OCI-LY1 (cell line): Measurements from ENCODE around the gene BABAM2.

ENCODE experiments used
- H2AFZ ChIP-seq: fragments of 200-600 bp; sonication (generic), shearing (Covaris generic); 2 replicates; pipeline ENCODE4 v1.6.0; 2014; ENCODE audit warnings: antibody characterized with exemption, mild to moderate bottlenecking, low read length
- H3F3A ChIP-seq: fragments of 200-600 bp; sonication (generic), shearing (Covaris generic); 2 replicates; pipeline ENCODE4 v1.6.0; 2014; ENCODE audit warnings: mild to moderate bottlenecking, antibody characterized with exemption, low read length, moderate library complexity; ENCODE audit not compliant: insufficient read depth
- H3K27ac ChIP-seq: fragments of 200-600 bp; sonication (generic); 2 replicates; pipeline ENCODE4 v1.5.1; 2014; ENCODE audit warnings: low read length, mixed run types, mild to moderate bottlenecking, low read depth; ENCODE audit not compliant: poor library complexity, severe bottlenecking
- H3K27me3 ChIP-seq: fragments of 200-600 bp; sonication (generic); 2 replicates; pipeline ENCODE4 v1.6.0; 2014; ENCODE audit warnings: antibody characterized with exemption, mild to moderate bottlenecking, low read length, moderate library complexity; ENCODE audit not compliant: insufficient read depth
- H3K36me3 ChIP-seq: fragments of 200-600 bp; sonication (generic); 2 replicates; pipeline ENCODE4 v1.6.1; 2014; ENCODE audit warnings: mild to moderate bottlenecking, antibody characterized with exemption, low read length, moderate library complexity, mixed read lengths; ENCODE audit not compliant: insufficient read depth
- H3K4me1 ChIP-seq: fragments of 200-600 bp; sonication (generic); 2 replicates; pipeline ENCODE4 v1.5.1; 2014; ENCODE audit warnings: mild to moderate bottlenecking, low read length, moderate library complexity; ENCODE audit not compliant: insufficient read depth, severe bottlenecking
- H3K4me2 ChIP-seq: fragments of 200-600 bp; sonication (generic), shearing (Covaris generic); 2 replicates; pipeline ENCODE4 v1.6.1; 2014; ENCODE audit warnings: low read length
- H3K4me3 ChIP-seq: fragments of 200-600 bp; sonication (generic); 2 replicates; pipeline ENCODE4 v1.5.1; 2014; ENCODE audit warnings: low read length, low read depth, mild to moderate bottlenecking, mixed read lengths; ENCODE audit not compliant: poor library complexity, severe bottlenecking
- H3K79me2 ChIP-seq: fragments of 200-600 bp; shearing (Covaris generic); 2 replicates; pipeline ENCODE4 v1.6.1; 2016; ENCODE audit warnings: mixed run types, low read length, mixed read lengths; ENCODE audit not compliant: insufficient read depth
- H3K9ac ChIP-seq: fragments of 200-600 bp; sonication (generic), shearing (Covaris generic); 2 replicates; pipeline ENCODE4 v1.6.1; 2014; ENCODE audit warnings: mild to moderate bottlenecking, low read length, mixed read lengths
- H3K9me2 ChIP-seq: fragments of 200-600 bp; sonication (generic), shearing (Covaris generic); 2 replicates; pipeline ENCODE4 v1.6.1; 2014; ENCODE audit warnings: low read depth, mild to moderate bottlenecking, low read length, mixed read lengths
- H3K9me3 ChIP-seq: fragments of 200-600 bp; shearing (Covaris generic); 2 replicates; pipeline ENCODE4 v1.6.1; 2014; ENCODE audit warnings: low read length, mixed read lengths
- H4K20me1 ChIP-seq: fragments of 200-600 bp; sonication (generic), shearing (Covaris generic); 2 replicates; pipeline ENCODE4 v1.6.0; 2016; ENCODE audit warnings: mild to moderate bottlenecking, low read length; ENCODE audit not compliant: insufficient read depth
- EZH2 ChIP-seq: fragments of 200-600 bp; sonication (generic), shearing (Covaris generic); IDR thresholded peaks from 2 replicates; pipeline ENCODE4 v1.8.0; 2017; ENCODE audit warnings: borderline replicate concordance, mixed run types, mild to moderate bottlenecking, antibody characterized with exemption, low read length, moderate library complexity, mixed read lengths
- TF ChIP-seq, protein P1 (sequence below): fragments of 200-600 bp; sonication (generic), shearing (Covaris generic); IDR thresholded peaks from 2 replicates; pipeline ENCODE4 v1.5.1; 2017; ENCODE audit warnings: mild to moderate bottlenecking, antibody characterized with exemption, low read length, moderate library complexity, mixed read lengths

Gene BABAM2

DNA sequence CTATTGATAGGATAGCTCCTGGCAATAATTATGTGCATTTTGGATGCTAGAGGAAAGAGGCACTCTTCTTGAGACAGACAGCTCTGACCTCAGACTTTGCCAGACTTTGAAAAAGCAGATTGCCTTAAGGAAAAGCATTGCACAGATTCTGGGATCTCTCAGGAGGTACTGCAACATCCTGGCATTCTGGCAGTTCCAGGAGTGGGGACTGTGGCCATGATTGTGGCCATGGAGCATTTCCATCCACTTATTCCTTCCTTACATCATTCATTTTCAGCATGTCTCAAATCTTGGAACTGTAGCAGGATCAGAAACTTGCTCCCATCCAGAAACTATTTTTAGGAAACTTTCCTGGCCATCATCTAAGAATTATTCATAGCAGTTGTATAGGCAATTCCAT is 357.2 kb downstream of the BABAM2 start:
- Histone ChIP-seq H3K4me2 (no peak overlapping the region), H3K36me3 (no peaks in the 10 kb centered on the region), H2AFZ (no peak overlapping the region), H3K4me3 (no peak overlapping the region), H3K9ac (no peak overlapping the region), H3K9me3 (no peaks in the 10 kb centered on the region), H3F3A (no peaks in the 10 kb centered on the region), H3K4me1 (no peaks in the 10 kb centered on the region), H3K27me3 (no peaks in the 10 kb centered on the region), H4K20me1 (no peaks in the 10 kb centered on the region), H3K27ac (no peak overlapping the region), H3K9me2 (no peaks in the 10 kb centered on the region), H3K79me2 (no peaks in the 10 kb centered on the region)
- no peak for TF ChIP-seq EZH2
- TF ChIP-seq, protein P1, sequence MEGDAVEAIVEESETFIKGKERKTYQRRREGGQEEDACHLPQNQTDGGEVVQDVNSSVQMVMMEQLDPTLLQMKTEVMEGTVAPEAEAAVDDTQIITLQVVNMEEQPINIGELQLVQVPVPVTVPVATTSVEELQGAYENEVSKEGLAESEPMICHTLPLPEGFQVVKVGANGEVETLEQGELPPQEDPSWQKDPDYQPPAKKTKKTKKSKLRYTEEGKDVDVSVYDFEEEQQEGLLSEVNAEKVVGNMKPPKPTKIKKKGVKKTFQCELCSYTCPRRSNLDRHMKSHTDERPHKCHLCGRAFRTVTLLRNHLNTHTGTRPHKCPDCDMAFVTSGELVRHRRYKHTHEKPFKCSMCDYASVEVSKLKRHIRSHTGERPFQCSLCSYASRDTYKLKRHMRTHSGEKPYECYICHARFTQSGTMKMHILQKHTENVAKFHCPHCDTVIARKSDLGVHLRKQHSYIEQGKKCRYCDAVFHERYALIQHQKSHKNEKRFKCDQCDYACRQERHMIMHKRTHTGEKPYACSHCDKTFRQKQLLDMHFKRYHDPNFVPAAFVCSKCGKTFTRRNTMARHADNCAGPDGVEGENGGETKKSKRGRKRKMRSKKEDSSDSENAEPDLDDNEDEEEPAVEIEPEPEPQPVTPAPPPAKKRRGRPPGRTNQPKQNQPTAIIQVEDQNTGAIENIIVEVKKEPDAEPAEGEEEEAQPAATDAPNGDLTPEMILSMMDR, result no peak

DNA sequence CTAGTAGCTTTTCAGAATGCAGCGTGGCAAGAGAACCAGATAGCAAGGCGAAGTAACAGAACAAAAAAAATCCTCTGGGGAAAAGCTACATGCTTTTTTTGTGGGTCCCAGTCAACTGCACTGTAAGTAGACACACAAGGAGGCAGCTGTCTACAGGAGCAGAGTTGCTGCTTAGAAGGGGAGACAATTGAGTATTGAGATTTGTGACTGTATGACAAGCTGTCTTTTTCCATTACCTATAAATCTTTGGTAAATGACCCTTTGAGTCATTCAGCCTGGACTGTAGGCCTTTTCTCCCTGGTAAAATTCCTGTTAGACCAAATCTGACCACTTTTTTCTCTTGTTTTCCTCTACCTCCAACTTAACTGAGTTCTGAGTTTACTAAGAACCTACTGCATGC is 358.0 kb downstream of the BABAM2 start:
- no peak overlapping the region for H3K4me3 ChIP-seq

DNA sequence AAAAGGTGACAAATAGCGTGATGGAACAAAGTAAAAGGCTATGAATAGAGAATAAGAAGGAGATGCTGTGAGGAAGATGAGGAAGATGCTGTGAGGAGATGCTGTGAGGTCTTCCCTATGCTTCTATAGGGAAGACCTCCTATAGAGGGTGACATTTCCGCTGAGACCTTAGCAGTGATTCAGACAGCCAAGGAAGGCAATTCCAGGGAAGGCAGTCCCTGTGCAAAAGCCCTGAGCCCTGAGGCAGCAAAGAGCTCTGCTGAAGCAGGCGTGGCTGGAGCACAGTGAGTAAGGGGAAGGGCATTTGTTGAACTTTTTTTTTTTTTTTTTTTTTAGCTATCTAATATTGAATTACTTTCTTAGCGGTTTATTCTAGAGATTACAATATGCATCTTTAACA is 359.5 kb downstream of the BABAM2 start:
- no peaks in the 10 kb centered on the region for H3K9me3 ChIP-seq
- H3K36me3 ChIP-seq, result no peaks in the 10 kb centered on the region
- no peak overlapping the region for H2AFZ ChIP-seq
- TF ChIP-seq, protein P1, result no peak
- no peak for TF ChIP-seq EZH2
- H3K4me1 ChIP-seq, result no peaks in the 10 kb centered on the region
- no peak overlapping the region for H3K4me2 ChIP-seq
- no peak overlapping the region for H3K27ac ChIP-seq
- no peaks in the 10 kb centered on the region for H3F3A ChIP-seq
- H3K9me2 ChIP-seq, result no peaks in the 10 kb centered on the region
- H3K79me2 ChIP-seq, result no peaks in the 10 kb centered on the region
- no peak overlapping the region for H3K9ac ChIP-seq
- no peaks in the 10 kb centered on the region for H3K27me3 ChIP-seq
- H3K4me3 ChIP-seq, result no peak overlapping the region
- H4K20me1 ChIP-seq, result no peaks in the 10 kb centered on the region

More for the DNA sequence above, 358.0 kb downstream of the BABAM2 start:
- H3K9ac ChIP-seq, result no peak overlapping the region
- no peaks in the 10 kb centered on the region for H3K79me2 ChIP-seq
- TF ChIP-seq, protein P1, result no peak
- TF ChIP-seq EZH2, result no peak
- H3K4me1 ChIP-seq, result no peaks in the 10 kb centered on the region
- no peaks in the 10 kb centered on the region for H3F3A ChIP-seq
- H3K27ac ChIP-seq, result no peak overlapping the region
- no peak overlapping the region for H3K4me2 ChIP-seq
- no peaks in the 10 kb centered on the region for H3K9me2 ChIP-seq
- H3K36me3 ChIP-seq, result no peaks in the 10 kb centered on the region
- no peaks in the 10 kb centered on the region for H3K9me3 ChIP-seq
- no peaks in the 10 kb centered on the region for H4K20me1 ChIP-seq
- no peak overlapping the region for H2AFZ ChIP-seq
- H3K27me3 ChIP-seq, result no peaks in the 10 kb centered on the region
